BLaER1 (cell line): ENCODE results near the gene UMAD1.

Experiments used
- H3K27ac ChIP-seq: shearing (Covaris generic); formaldehyde crosslinking; 2 replicates; pipeline ENCODE4 v1.8.1; 2022
- H3K27me3 ChIP-seq: shearing (Covaris generic); formaldehyde crosslinking; 2 replicates; pipeline ENCODE4 v1.8.1; 2022
- H3K36me3 ChIP-seq: shearing (Covaris generic); formaldehyde crosslinking; 2 replicates; pipeline ENCODE4 v1.8.1; 2022
- H3K4me1 ChIP-seq: shearing (Covaris generic); formaldehyde crosslinking; 2 replicates; pipeline ENCODE4 v1.8.1; 2022
- H3K4me2 ChIP-seq: shearing (Covaris generic); formaldehyde crosslinking; 2 replicates; pipeline ENCODE4 v1.8.1; 2022
- H3K4me3 ChIP-seq: shearing (Covaris generic); formaldehyde crosslinking; 2 replicates; pipeline ENCODE4 v1.8.1; 2022
- H3K9ac ChIP-seq: shearing (Covaris generic); formaldehyde crosslinking; 2 replicates; pipeline ENCODE4 v1.8.1; 2022
- H3K9me3 ChIP-seq: shearing (Covaris generic); formaldehyde crosslinking; 2 replicates; pipeline ENCODE4 v1.8.1; 2022
- H4K20me1 ChIP-seq: shearing (Covaris generic); formaldehyde crosslinking; 2 replicates; pipeline ENCODE4 v1.8.1; 2022
- Cebpa-rat ChIP-seq: shearing (Covaris generic); IDR thresholded peaks from 2 replicates; pipeline ENCODE4 v1.8.1; 2022

The UMAD1 gene

DNA sequence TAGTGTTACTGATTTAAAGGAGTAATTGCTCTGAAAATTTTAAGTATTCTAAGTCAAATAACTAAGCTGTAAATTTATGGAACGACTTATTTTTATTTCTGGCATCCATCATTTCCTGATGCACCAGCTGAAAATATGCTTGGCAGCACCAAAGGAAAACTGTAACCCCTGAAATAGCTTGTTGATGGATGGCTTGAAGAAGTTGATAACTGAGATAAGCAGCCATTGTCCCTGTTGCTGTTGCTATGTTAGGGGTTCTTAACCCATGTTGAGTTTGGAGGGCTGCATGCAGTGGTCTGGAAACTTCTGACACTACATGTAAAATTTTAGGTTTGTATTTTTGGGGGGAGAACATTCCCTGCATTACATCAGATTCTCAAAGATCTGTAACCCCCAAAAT is 47.2 kb downstream of the UMAD1 start:
- H3K36me3 ChIP-seq, result no peaks in the 10 kb centered on the region; the same call in 1 of the 2 replicates
- no peaks in the 10 kb centered on the region for H4K20me1 ChIP-seq
- no peaks in the 10 kb centered on the region for H3K9me3 ChIP-seq
- H3K4me3 ChIP-seq, result no peak overlapping the region
- peaks cover 10% of the 10 kb centered on the region for H3K4me1 ChIP-seq
- H3K27me3 ChIP-seq, result no peaks in the 10 kb centered on the region
- no peak overlapping the region for H3K27ac ChIP-seq
- no peak for TF ChIP-seq Cebpa-rat
- H3K9ac ChIP-seq, result no peak overlapping the region
- peak overlapping the region; percentile 8; the same call in 1 of the 2 replicates for H3K4me2 ChIP-seq

DNA sequence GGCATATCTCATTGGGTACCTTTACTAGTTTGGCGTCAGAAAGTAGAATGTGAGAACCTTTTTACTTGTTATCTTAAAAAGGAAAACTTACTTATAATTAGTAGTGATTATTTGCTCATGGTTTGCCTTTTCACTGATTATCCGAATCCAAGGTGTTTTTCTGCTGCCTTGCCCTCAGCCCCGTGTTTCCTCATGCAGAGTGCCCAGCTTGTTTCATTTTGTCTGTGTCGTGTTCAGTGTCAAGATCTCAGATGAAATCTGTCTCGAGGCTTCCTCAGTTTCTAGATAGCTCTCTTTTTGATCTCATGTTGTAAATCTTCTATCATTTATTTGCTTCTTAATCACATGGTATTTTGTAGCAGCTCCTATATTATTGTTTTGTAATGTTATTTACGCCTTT is 47.8 kb downstream of the UMAD1 start:
- peaks cover 10% of the 10 kb centered on the region for H3K4me1 ChIP-seq
- H3K27ac ChIP-seq, result no peak overlapping the region
- no peak overlapping the region for H3K4me3 ChIP-seq
- no peak for TF ChIP-seq Cebpa-rat
- H4K20me1 ChIP-seq, result no peaks in the 10 kb centered on the region
- H3K27me3 ChIP-seq, result no peaks in the 10 kb centered on the region
- no peak overlapping the region for H3K4me2 ChIP-seq
- no peaks in the 10 kb centered on the region for H3K9me3 ChIP-seq
- no peak overlapping the region for H3K9ac ChIP-seq
- no peaks in the 10 kb centered on the region; the same call in 1 of the 2 replicates for H3K36me3 ChIP-seq

GRCh38 chr7:7688956-7689355 is 48.4 kb downstream of the UMAD1 start:
- no peak overlapping the region for H3K27ac ChIP-seq
- no peaks in the 10 kb centered on the region for H4K20me1 ChIP-seq
- no peak overlapping the region for H3K4me3 ChIP-seq
- H3K9me3 ChIP-seq, result no peaks in the 10 kb centered on the region
- H3K36me3 ChIP-seq, result no peaks in the 10 kb centered on the region; the same call in 1 of the 2 replicates
- no peak overlapping the region for H3K9ac ChIP-seq
- TF ChIP-seq Cebpa-rat, result no peak
- no peak overlapping the region for H3K4me2 ChIP-seq
- H3K4me1 ChIP-seq, result peaks cover 10% of the 10 kb centered on the region
- no peaks in the 10 kb centered on the region for H3K27me3 ChIP-seq

GRCh38 chr7:7693881-7694280 is 53.3 kb downstream of the UMAD1 start:
- Histone ChIP-seq H3K4me3 (no peak overlapping the region), H3K9ac (no peak overlapping the region), H3K4me1 (peaks cover 8% of the 10 kb centered on the region), H3K36me3 (no peaks in the 10 kb centered on the region; the same call in 1 of the 2 replicates), H4K20me1 (no peaks in the 10 kb centered on the region), H3K9me3 (no peaks in the 10 kb centered on the region), H3K27ac (no peak overlapping the region), H3K4me2 (no peak overlapping the region), H3K27me3 (no peaks in the 10 kb centered on the region)
- no peak for TF ChIP-seq Cebpa-rat

DNA sequence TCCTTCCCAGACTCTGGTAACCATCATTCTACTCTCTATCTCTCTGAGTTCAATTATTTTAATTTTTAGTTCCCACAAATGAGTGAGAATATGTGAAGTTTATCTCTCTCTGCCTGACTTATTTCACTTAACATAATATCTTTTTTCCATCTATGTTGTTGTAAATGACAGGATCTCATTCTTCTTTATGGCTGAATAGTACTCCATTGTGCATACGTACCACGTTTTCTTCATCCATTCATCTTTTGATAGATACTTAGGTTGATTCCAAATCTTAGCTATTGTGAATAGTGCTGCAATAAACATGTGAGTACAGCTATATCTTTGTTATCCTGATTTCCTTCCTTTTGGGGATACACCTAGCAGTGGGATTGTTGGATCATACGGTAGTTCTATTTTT is 54.0 kb downstream of the UMAD1 start:
- H3K27ac ChIP-seq, result no peak overlapping the region
- TF ChIP-seq Cebpa-rat, result no peak
- H3K4me3 ChIP-seq, result no peak overlapping the region
- H4K20me1 ChIP-seq, result no peaks in the 10 kb centered on the region
- H3K9ac ChIP-seq, result no peak overlapping the region
- H3K27me3 ChIP-seq, result no peaks in the 10 kb centered on the region
- H3K9me3 ChIP-seq, result no peaks in the 10 kb centered on the region
- H3K4me1 ChIP-seq, result peaks cover 15% of the 10 kb centered on the region
- H3K4me2 ChIP-seq, result no peak overlapping the region
- no peaks in the 10 kb centered on the region; the same call in 1 of the 2 replicates for H3K36me3 ChIP-seq

- H3K36me3 ChIP-seq, result no peaks in the 10 kb centered on the region; the same call in 1 of the 2 replicates
- H3K27me3 ChIP-seq, result no peaks in the 10 kb centered on the region
- H4K20me1 ChIP-seq, result no peaks in the 10 kb centered on the region
- H3K27ac ChIP-seq, result no peak overlapping the region
- no peak overlapping the region for H3K9ac ChIP-seq
- no peaks in the 10 kb centered on the region for H3K9me3 ChIP-seq
- TF ChIP-seq Cebpa-rat, result no peak
- H3K4me1 ChIP-seq, result peaks cover 22% of the 10 kb centered on the region
- no peak overlapping the region for H3K4me2 ChIP-seq
- H3K4me3 ChIP-seq, result no peak overlapping the region
These were observed 54.7 kb downstream of the UMAD1 start for GRCh38 chr7:7695111-7695817.

DNA sequence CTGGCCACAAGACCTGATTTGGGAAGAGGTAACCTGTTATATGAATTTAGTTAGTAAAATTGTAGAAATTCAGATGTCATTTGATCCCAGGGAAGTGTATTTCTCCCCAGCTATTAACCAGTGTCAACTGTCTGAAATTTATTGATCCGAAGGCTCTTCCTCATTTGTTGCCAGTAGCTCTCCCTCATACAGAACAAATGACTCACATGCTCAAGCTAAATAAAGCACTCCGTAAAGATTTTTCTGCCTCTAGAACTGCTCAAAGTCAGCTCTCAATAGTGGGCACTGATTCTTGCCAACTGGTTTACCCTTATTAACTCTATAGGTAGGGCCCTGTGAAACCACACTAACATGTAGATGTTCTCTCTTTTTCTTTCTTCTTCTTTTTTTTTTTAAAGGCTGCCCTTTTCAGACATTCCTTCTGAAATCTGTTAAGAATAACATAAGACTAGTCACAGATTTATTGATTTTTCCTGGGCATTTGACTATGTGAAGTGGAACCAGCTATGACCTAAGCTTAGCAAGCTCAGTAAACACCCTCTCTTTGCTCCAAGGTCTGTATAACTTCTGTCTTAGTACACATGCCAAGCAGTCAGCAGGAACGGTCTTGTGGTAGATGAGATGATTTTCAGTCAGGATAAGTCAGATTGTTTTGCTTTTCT is 56.0 kb downstream of the UMAD1 start:
- Histone ChIP-seq H3K4me2 (no peak overlapping the region), H3K36me3 (no peaks in the 10 kb centered on the region; the same call in 1 of the 2 replicates), H3K27ac (no peak overlapping the region), H3K4me3 (no peak overlapping the region), H3K9ac (no peak overlapping the region), H3K4me1 (peaks cover 22% of the 10 kb centered on the region), H3K27me3 (no peaks in the 10 kb centered on the region), H4K20me1 (no peaks in the 10 kb centered on the region), H3K9me3 (no peaks in the 10 kb centered on the region)
- TF ChIP-seq Cebpa-rat, result no peak

DNA sequence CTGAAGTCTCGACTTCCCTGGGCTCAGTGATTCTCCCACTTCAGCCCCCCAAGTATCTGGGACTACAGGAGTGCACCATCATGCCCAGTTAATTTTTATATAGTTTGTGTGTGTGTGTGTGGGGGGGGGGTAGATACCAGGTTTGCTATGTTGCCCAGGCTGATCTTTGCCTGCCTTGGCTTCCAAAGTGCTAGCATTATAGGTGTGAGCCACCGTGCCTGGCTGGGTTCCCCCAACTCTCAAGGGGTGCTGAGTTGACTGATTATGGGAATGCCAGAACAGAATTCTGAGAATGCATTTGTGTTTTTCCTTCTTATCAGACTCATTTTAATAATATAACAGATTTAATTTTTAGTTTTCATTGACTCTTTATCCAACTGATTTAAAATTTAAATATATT is 58.4 kb downstream of the UMAD1 start:
- peak overlapping the region; percentile 73 for H3K4me2 ChIP-seq
- peak overlapping the region; percentile 51; the same call in 1 of the 2 replicates for H3K27ac ChIP-seq
- H3K27me3 ChIP-seq, result no peaks in the 10 kb centered on the region
- H3K9ac ChIP-seq, result no peak overlapping the region
- H4K20me1 ChIP-seq, result no peaks in the 10 kb centered on the region
- H3K4me1 ChIP-seq, result peaks cover 22% of the 10 kb centered on the region
- no peak overlapping the region for H3K4me3 ChIP-seq
- H3K9me3 ChIP-seq, result no peaks in the 10 kb centered on the region
- TF ChIP-seq Cebpa-rat, result no peak
- H3K36me3 ChIP-seq, result no peaks in the 10 kb centered on the region

DNA sequence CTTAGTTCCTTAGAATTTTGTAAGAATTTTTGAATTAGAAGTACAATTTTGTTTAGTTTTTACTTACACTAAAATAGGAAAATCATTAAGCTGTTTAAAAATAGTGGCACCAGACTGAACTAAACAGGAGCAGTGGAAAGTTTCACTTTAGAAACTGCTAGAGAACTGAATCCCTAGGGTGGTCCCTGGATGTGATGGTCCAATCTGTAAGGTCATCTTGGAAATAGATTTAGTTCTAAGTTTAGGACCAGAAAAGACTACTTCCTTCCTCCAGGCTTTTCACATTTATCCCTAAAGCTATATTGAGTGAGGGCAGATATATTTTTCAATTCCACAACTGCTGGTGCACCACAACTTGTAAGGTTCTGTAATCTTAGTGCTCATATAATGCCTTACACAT is 58.8 kb downstream of the UMAD1 start:
- H3K4me1 ChIP-seq, result peaks cover 22% of the 10 kb centered on the region
- H4K20me1 ChIP-seq, result no peaks in the 10 kb centered on the region
- H3K9me3 ChIP-seq, result no peaks in the 10 kb centered on the region
- no peak for TF ChIP-seq Cebpa-rat
- peak overlapping the region; percentile 51 for H3K27ac ChIP-seq
- H3K36me3 ChIP-seq, result no peaks in the 10 kb centered on the region
- H3K27me3 ChIP-seq, result no peaks in the 10 kb centered on the region
- H3K9ac ChIP-seq, result no peak overlapping the region
- no peak overlapping the region for H3K4me3 ChIP-seq
- H3K4me2 ChIP-seq, result peak overlapping the region; percentile 73

DNA sequence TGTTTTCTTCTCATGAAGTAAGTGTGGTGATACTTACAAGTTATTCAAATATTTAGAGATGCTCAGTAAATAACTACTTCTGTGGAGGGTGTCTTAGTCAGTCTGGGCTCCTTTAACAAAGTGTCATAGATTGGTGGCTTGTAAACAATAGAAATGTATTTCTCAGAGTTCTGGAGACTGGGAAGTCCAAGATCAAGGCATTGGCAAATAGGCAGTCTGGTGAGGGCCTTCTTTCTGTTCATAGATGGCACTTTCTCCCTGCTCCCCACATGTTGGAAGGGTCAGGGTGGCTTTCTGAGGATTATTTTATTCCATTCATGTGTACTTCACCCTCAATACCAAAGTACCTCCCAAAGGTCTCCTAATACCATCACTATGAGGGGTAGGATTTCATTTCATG is 59.4 kb downstream of the UMAD1 start:
- Histone ChIP-seq H3K36me3 (no peaks in the 10 kb centered on the region), H3K4me1 (peaks cover 22% of the 10 kb centered on the region), H3K4me2 (peak overlapping the region; percentile 73), H3K9me3 (no peaks in the 10 kb centered on the region), H3K27me3 (no peaks in the 10 kb centered on the region), H3K27ac (peak overlapping the region; percentile 51; the same call in 1 of the 2 replicates), H3K4me3 (no peak overlapping the region), H3K9ac (no peak overlapping the region), H4K20me1 (no peaks in the 10 kb centered on the region)
- TF ChIP-seq Cebpa-rat, result no peak
